ENCODE data around the gene ZNF714.

ZNF714 gene

DNA sequence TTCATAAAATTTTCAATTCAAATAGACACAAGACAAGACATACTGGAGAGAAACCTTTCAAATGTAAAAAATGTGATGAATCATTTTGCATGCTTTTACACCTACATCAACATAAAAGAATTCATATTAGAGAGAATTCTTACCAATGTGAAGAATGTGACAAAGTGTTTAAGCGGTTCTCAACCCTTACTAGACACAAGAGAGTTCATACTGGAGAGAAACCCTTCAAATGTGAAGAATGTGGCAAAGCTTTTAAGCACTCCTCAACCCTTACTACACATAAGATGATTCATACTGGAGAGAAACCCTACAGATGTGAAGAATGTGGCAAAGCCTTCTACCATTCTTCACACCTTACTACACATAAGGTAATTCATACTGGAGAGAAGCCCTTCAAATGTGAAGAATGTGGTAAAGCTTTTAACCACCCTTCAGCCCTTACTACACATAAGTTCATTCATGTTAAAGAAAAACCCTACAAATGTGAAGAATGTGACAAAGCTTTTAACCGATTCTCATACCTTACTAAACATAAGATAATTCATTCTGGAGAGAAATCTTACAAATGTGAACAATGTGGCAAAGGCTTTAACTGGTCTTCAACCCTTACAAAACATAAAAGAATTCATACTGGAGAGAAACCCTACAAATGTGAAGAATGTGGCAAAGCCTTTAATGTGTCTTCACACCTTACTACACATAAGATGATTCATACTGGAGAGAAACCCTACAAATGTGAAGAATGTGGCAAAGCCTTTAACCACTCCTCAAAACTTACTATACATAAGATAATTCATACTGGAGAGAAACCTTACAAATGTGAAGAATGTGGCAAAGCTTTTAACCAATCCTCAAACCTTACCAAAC, 35.3 kb downstream of the ZNF714 start:
- TF ChIP-seq TCF4 (CRISPR knock-in tag; IDR thresholded peaks at IDR 0.05; ENCODE audit: borderline replicate concordance) (no peak), ARNTL (CRISPR knock-in tag; IDR thresholded peaks at IDR 0.05; ENCODE audit: borderline replicate concordance, low read depth) (no peak), ZNF565 (CRISPR knock-in tag; conservative IDR thresholded peaks at IDR 0.05; ENCODE audit: low read depth) (no peak), ISL1 (CRISPR knock-in tag; IDR thresholded peaks at IDR 0.05) (no peak), ZNF70 (CRISPR knock-in tag; IDR thresholded peaks at IDR 0.05) (no peak), SNAI2 (CRISPR knock-in tag; IDR thresholded peaks at IDR 0.05) (no peak), RARB (CRISPR knock-in tag; IDR thresholded peaks at IDR 0.05) (no peak), ESRRG (CRISPR knock-in tag; IDR thresholded peaks at IDR 0.05) (no peak), PPARA (CRISPR knock-in tag; IDR thresholded peaks at IDR 0.05; ENCODE audit: borderline replicate concordance) (no peak), TOX (CRISPR knock-in tag; IDR thresholded peaks at IDR 0.05; ENCODE audit: borderline replicate concordance) (no peak), OSR1 (CRISPR knock-in tag; IDR thresholded peaks at IDR 0.05) (no peak), BACH2 (CRISPR knock-in tag; IDR thresholded peaks at IDR 0.05; ENCODE audit: borderline replicate concordance) (no peak), CSDC2 (CRISPR knock-in tag; IDR thresholded peaks at IDR 0.05) (no peak), ZC3H10 (CRISPR knock-in tag; IDR thresholded peaks at IDR 0.05) (no peak), ZNF8 (CRISPR knock-in tag; IDR thresholded peaks at IDR 0.05) (no peak)
- TF ChIP-seq, protein P1, sequence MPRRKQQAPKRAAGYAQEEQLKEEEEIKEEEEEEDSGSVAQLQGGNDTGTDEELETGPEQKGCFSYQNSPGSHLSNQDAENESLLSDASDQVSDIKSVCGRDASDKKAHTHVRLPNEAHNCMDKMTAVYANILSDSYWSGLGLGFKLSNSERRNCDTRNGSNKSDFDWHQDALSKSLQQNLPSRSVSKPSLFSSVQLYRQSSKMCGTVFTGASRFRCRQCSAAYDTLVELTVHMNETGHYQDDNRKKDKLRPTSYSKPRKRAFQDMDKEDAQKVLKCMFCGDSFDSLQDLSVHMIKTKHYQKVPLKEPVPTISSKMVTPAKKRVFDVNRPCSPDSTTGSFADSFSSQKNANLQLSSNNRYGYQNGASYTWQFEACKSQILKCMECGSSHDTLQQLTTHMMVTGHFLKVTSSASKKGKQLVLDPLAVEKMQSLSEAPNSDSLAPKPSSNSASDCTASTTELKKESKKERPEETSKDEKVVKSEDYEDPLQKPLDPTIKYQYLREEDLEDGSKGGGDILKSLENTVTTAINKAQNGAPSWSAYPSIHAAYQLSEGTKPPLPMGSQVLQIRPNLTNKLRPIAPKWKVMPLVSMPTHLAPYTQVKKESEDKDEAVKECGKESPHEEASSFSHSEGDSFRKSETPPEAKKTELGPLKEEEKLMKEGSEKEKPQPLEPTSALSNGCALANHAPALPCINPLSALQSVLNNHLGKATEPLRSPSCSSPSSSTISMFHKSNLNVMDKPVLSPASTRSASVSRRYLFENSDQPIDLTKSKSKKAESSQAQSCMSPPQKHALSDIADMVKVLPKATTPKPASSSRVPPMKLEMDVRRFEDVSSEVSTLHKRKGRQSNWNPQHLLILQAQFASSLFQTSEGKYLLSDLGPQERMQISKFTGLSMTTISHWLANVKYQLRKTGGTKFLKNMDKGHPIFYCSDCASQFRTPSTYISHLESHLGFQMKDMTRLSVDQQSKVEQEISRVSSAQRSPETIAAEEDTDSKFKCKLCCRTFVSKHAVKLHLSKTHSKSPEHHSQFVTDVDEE (CRISPR knock-in tag; IDR thresholded peaks at IDR 0.05), result no peak
- TF ChIP-seq, protein P2, sequence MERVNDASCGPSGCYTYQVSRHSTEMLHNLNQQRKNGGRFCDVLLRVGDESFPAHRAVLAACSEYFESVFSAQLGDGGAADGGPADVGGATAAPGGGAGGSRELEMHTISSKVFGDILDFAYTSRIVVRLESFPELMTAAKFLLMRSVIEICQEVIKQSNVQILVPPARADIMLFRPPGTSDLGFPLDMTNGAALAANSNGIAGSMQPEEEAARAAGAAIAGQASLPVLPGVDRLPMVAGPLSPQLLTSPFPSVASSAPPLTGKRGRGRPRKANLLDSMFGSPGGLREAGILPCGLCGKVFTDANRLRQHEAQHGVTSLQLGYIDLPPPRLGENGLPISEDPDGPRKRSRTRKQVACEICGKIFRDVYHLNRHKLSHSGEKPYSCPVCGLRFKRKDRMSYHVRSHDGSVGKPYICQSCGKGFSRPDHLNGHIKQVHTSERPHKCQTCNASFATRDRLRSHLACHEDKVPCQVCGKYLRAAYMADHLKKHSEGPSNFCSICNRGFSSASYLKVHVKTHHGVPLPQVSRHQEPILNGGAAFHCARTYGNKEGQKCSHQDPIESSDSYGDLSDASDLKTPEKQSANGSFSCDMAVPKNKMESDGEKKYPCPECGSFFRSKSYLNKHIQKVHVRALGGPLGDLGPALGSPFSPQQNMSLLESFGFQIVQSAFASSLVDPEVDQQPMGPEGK (CRISPR knock-in tag; IDR thresholded peaks at IDR 0.05; ENCODE audit: borderline replicate concordance), result no peak
- TF ChIP-seq, protein P3, sequence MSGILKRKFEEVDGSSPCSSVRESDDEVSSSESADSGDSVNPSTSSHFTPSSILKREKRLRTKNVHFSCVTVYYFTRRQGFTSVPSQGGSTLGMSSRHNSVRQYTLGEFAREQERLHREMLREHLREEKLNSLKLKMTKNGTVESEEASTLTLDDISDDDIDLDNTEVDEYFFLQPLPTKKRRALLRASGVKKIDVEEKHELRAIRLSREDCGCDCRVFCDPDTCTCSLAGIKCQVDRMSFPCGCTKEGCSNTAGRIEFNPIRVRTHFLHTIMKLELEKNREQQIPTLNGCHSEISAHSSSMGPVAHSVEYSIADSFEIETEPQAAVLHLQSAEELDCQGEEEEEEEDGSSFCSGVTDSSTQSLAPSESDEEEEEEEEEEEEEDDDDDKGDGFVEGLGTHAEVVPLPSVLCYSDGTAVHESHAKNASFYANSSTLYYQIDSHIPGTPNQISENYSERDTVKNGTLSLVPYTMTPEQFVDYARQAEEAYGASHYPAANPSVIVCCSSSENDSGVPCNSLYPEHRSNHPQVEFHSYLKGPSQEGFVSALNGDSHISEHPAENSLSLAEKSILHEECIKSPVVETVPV (CRISPR knock-in tag; IDR thresholded peaks at IDR 0.05), result no peak
- TF ChIP-seq, protein P4, sequence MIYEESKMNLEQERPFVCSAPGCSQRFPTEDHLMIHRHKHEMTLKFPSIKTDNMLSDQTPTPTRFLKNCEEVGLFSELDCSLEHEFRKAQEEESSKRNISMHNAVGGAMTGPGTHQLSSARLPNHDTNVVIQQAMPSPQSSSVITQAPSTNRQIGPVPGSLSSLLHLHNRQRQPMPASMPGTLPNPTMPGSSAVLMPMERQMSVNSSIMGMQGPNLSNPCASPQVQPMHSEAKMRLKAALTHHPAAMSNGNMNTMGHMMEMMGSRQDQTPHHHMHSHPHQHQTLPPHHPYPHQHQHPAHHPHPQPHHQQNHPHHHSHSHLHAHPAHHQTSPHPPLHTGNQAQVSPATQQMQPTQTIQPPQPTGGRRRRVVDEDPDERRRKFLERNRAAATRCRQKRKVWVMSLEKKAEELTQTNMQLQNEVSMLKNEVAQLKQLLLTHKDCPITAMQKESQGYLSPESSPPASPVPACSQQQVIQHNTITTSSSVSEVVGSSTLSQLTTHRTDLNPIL (CRISPR knock-in tag; IDR thresholded peaks at IDR 0.05; ENCODE audit: low read depth), result no peak
- TF ChIP-seq, protein P5, sequence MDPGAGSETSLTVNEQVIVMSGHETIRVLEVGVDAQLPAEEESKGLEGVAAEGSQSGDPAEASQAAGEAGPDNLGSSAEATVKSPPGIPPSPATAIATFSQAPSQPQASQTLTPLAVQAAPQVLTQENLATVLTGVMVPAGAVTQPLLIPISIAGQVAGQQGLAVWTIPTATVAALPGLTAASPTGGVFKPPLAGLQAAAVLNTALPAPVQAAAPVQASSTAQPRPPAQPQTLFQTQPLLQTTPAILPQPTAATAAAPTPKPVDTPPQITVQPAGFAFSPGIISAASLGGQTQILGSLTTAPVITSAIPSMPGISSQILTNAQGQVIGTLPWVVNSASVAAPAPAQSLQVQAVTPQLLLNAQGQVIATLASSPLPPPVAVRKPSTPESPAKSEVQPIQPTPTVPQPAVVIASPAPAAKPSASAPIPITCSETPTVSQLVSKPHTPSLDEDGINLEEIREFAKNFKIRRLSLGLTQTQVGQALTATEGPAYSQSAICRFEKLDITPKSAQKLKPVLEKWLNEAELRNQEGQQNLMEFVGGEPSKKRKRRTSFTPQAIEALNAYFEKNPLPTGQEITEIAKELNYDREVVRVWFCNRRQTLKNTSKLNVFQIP (CRISPR knock-in tag; IDR thresholded peaks at IDR 0.05; ENCODE audit: borderline replicate concordance, low read depth), result no peak

DNA sequence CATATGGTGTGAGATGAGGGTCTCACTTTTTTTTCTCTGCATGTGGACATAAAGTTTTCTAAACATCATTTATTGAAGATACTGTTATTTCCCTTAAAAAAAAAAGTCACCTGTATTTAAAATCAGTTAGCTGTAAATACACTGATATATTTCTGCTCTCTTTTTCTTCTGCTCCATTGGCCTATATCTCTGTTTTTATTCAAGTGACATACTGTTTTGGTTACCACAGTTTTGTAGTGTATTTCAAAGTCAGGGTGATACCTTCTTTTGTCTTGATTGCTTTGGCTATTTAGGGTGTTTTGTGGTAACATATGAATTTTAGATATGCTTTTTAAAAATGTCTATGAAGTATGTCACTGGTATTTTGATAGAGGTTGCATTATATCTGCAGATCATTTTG, 44.1 kb downstream of the ZNF714 start:
- ATAC-seq, result no peak
- TF ChIP-seq ZNF565 (CRISPR knock-in tag; conservative IDR thresholded peaks at IDR 0.05; ENCODE audit: low read depth) (no peak), ISL1 (CRISPR knock-in tag; IDR thresholded peaks at IDR 0.05) (no peak), ESRRG (CRISPR knock-in tag; IDR thresholded peaks at IDR 0.05) (no peak), ARNTL (CRISPR knock-in tag; IDR thresholded peaks at IDR 0.05; ENCODE audit: borderline replicate concordance, low read depth) (no peak), RARB (CRISPR knock-in tag; IDR thresholded peaks at IDR 0.05) (no peak), ZNF70 (CRISPR knock-in tag; IDR thresholded peaks at IDR 0.05) (no peak), OSR1 (CRISPR knock-in tag; IDR thresholded peaks at IDR 0.05) (no peak)
- TF ChIP-seq, protein P5 (CRISPR knock-in tag; IDR thresholded peaks at IDR 0.05; ENCODE audit: borderline replicate concordance, low read depth), result no peak
- TF ChIP-seq, protein P1 (CRISPR knock-in tag; IDR thresholded peaks at IDR 0.05), result no peak
- TF ChIP-seq, protein P2 (CRISPR knock-in tag; IDR thresholded peaks at IDR 0.05; ENCODE audit: borderline replicate concordance), result no peak

More for the DNA sequence above, 35.3 kb downstream of the ZNF714 start:
- ATAC-seq, result no peak
